HG03439 (cell line): ENCODE measurements around the gene CSTF2.

Experiments used
- ATAC-seq: cut with Tn5 transposase; IDR thresholded peaks from one replicate; pipeline ENCODE4 v1.9.1; 2021; ENCODE audit warnings: mild to moderate bottlenecking, moderate library complexity; ENCODE audit not compliant: unreplicated experiment

CSTF2 gene

DNA sequence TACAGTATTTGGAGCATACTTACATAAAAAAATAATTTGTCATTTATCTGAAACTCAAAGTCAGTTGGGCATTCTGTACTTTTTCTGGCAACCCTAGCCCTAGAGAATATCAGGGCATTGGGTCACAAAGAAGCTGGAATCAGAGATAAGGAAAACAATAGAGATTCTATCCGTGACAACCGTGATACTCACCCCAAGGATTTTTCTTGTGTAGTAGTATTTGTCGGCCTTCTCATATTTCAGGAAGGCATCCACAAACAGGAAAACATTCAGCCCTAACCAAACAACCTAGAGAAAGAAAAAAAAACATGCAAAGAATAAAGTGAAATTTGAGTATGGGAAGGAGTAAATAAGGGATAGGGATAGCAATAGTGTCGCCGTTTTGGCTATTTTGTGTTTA, 50.3 kb downstream of the CSTF2 start:
- no peak for ATAC-seq

- no peak for ATAC-seq
Measured at GRCh38 chrX:100871594-100872560, 51.7 kb downstream of the CSTF2 start.

DNA sequence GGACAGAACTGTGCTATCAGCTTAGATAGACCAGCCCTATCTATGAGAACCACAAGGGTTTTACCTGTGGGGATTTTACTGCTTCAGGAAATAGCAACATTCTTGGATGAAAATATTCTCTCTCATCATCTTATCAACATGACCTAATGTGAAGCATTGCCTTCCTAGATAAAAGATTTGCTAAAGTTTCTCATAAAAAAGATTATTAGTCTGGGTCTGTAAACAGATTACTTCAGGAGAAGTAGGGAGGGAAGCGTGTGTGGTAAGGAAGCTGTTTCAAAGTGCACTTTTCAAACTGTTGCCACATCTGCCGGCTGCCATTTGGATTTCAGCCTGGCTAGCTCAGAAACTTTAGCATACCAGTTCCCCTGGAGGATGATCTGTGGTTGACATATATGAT, 54.1 kb downstream of the CSTF2 start, which contains the start of gene NOX1:
Gene NOX1, minus strand, starts transcription at position 35 of the 400 bp plus-strand sequence. CDS start 220 bp downstream, outside the sequence.
- no peak for ATAC-seq

GRCh38 chrX:100880368-100880767, 60.2 kb downstream of the CSTF2 start:
- no peak for ATAC-seq

DNA sequence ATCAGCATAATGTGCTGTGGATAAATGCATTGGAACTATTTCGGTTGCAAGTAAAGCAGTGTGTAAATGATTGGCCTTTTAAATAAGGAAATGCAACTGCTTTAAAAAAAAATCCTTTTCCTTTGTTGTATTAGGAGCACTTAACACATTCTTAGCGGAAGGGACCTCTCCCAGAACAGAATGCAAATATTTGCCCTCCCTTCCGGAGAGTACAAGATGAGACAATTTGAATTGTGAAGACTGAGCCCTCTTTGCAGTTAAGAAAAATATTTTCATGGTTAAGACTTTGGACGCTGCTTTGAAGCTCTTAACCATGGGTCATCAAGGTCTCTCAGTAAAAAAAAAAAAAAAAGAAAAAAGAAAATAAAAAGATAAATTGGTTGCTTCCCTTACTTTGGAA, 63.5 kb downstream of the CSTF2 start:
- ATAC-seq: no peak
